ENCODE results near the gene CDC42BPB. TPM values are rescaled to one million over a fixed set of nuclear protein-coding genes. Genes with fewer than 3 reads are reported as not detected.

Gene CDC42BPB
- total RNA-seq, 4 donors from 2014 or later: 85.3 to 174 (median 101) TPM

- intact Hi-C loops (cut with DNase I; ENCODE audit: low total_unique reads): no loop called here
- no peak within 1 kb of the TSS for H3K4me3 ChIP-seq (ENCODE audit: low read depth, poor library complexity, severe bottlenecking)
- 6 to 11% methylated on average over 34 to 35 of the region's 56 CpGs for WGBS, 2 donors
- no peak for TF ChIP-seq POLR2A (IDR thresholded peaks at IDR 0.05)
- no peak for TF ChIP-seq CTCF (IDR thresholded peaks at IDR 0.05)
- DNase-seq (ENCODE audit: low spot score in 2 of 2): no peak
Measured at GRCh38 chr14:102922490-102923200, 134.7 kb downstream of the CDC42BPB start, which contains the start of gene AMN. Gene AMN (plus strand): TSS chr14:102922663. CDS start chr14:102922689, 26 bp downstream.

GRCh38 chr14:102920998-102921304 lies 136.4 kb downstream of the CDC42BPB start:
- WGBS, 2 donors: 98 to 100% methylated on average over 1 of the region's 1 CpG
- TF ChIP-seq CTCF (IDR thresholded peaks at IDR 0.05) (no peak), POLR2A (IDR thresholded peaks at IDR 0.05) (no peak)
- H3K4me3 ChIP-seq (ENCODE audit: low read depth, poor library complexity, severe bottlenecking): no peak overlapping the region
- DNase-seq (ENCODE audit: low spot score in 2 of 2): no peak
- intact Hi-C loops (cut with DNase I; ENCODE audit: low total_unique reads): no loop called here

- H3K4me3 ChIP-seq (ENCODE audit: low read depth, poor library complexity, severe bottlenecking): no peak overlapping the region
- 95 to 97% methylated on average over 5 of the region's 5 CpGs for WGBS, 2 donors
- no peak for TF ChIP-seq CTCF (IDR thresholded peaks at IDR 0.05)
- no peak for TF ChIP-seq POLR2A (IDR thresholded peaks at IDR 0.05)
- intact Hi-C loops (cut with DNase I; ENCODE audit: low total_unique reads): no loop called here
- DNase-seq (ENCODE audit: low spot score in 2 of 2): no peak
Measured at GRCh38 chr14:102920273-102920997, 136.9 kb downstream of the CDC42BPB start.

GRCh38 chr14:102918438-102918837 lies 138.9 kb downstream of the CDC42BPB start:
- 51 to 53% methylated on average over 2 of the region's 2 CpGs for WGBS, 2 donors
- TF ChIP-seq POLR2A (IDR thresholded peaks at IDR 0.05) (no peak), CTCF (IDR thresholded peaks at IDR 0.05) (no peak)
- H3K4me3 ChIP-seq (ENCODE audit: low read depth, poor library complexity, severe bottlenecking): no peak overlapping the region
- no peak for DNase-seq (ENCODE audit: low spot score in 2 of 2)
- intact Hi-C loops (cut with DNase I; ENCODE audit: low total_unique reads): loop anchor here (10.0 kb wide), 1 partner anchor 304 kb away; no protein-coding TSS in a partner anchor

- WGBS, 2 donors: 35 to 42% methylated on average over 11 to 12 of the region's 12 CpGs
- DNase-seq (ENCODE audit: low spot score in 2 of 2): no peak
- intact Hi-C loops (cut with DNase I; ENCODE audit: low total_unique reads): loop anchor here (10.0 kb wide), 1 partner anchor 303 kb away; no protein-coding TSS in a partner anchor
Measured at GRCh38 chr14:102917469-102918211, 139.7 kb downstream of the CDC42BPB start.

More at GRCh38 chr14:102917469-102918211, 139.7 kb downstream of the CDC42BPB start:
- TF ChIP-seq CTCF (IDR thresholded peaks at IDR 0.05): no peak
- TF ChIP-seq POLR2A (IDR thresholded peaks at IDR 0.05): no peak
- H3K4me3 ChIP-seq (ENCODE audit: low read depth, poor library complexity, severe bottlenecking): no peak overlapping the region

Measured in lower leg skin (tissue), 4 donors.